ENCODE measurements around the gene RPL39L.

DNA sequence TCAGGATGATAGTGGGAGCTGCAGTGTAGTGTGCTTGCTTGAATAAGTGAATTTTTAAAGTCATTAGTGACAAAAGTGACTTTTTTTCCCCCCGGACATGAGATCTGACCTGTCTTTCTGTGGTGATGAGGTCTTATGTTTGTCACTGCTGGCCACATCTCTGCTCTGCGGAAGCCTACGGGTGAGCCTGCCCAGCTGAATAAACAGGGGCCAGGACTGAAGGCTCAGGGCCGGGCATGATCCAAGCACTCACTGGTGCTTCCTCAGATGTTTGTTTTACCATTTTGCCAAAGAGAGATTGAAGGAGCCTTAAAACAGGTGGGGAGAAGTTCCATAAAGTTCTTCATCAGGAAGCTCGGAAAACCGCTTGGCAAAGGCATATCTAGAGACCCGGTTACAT, 35.0 kb downstream of the RPL39L start:
- TF ChIP-seq ZSCAN30 (tag by site-specific recombination; IDR thresholded peaks at IDR 0.05): no peak
- no peak for TF ChIP-seq CTCF (tag by site-specific recombination; IDR thresholded peaks at IDR 0.05)
